Upper lobe of left lung (tissue), 4 donors: ENCODE measurements around the gene DELE1.

Experiments
- CTCF ChIP-seq, 6 experiments: fragments of 450-650 bp in 4 of 6; fragments of 200-600 bp in 2 of 6; sonication (generic) in 2 of 6; IDR thresholded peaks; one replicate each; pipeline ENCODE4 v1.5.1; 2016 to 2019; ENCODE audit warnings: antibody characterized with exemption in 6 of 6
- EP300 ChIP-seq, 4 donors: sonication (generic); formaldehyde crosslinking; IDR thresholded peaks; one replicate each; pipeline ENCODE4 v1.5.1; 2017; ENCODE audit warnings: antibody characterized with exemption in 4 of 4, control low read depth in 2 of 4
- POLR2A ChIP-seq, 4 donors: fragments of 450-650 bp; IDR thresholded peaks; one replicate each; pipeline ENCODE4 v1.5.1; 2016 to 2017; ENCODE audit warnings: antibody characterized with exemption in 4 of 4, mild to moderate bottlenecking in 2 of 4
- POLR2AphosphoS5 ChIP-seq, 2 donors: sonication (generic); formaldehyde crosslinking; IDR thresholded peaks; one replicate each; pipeline ENCODE4 v1.5.1; 2017; ENCODE audit warnings: antibody characterized with exemption in 2 of 2

- no peak for TF ChIP-seq CTCF (IDR thresholded peaks at IDR 0.05)
- TF ChIP-seq EP300 (IDR thresholded peaks at IDR 0.05): no peak
- no peak for TF ChIP-seq POLR2A (IDR thresholded peaks at IDR 0.05)
- no peak for TF ChIP-seq POLR2AphosphoS5 (IDR thresholded peaks at IDR 0.05)
These were observed 54.7 kb downstream of the DELE1 start for GRCh38 chr5:141978389-141978788.
